IPS-18a (cell line): ENCODE results near the gene GPC6.

Source experiments
- H3K27ac ChIP-seq: one replicate; pipeline ENCODE4 v1.5.1; 2013; ENCODE audit warnings: low read length
- H3K27me3 ChIP-seq: one replicate; pipeline ENCODE4 v1.6.1; 2013; ENCODE audit warnings: mild to moderate bottlenecking, low read length; ENCODE audit not compliant: control insufficient read depth, insufficient read depth
- H3K36me3 ChIP-seq: one replicate; pipeline ENCODE4 v1.6.1; 2013; ENCODE audit warnings: low read depth, low read length; ENCODE audit not compliant: control insufficient read depth
- H3K4me1 ChIP-seq: one replicate; pipeline ENCODE4 v1.6.1; 2013; ENCODE audit warnings: low read depth, low read length; ENCODE audit not compliant: control insufficient read depth
- H3K4me3 ChIP-seq: one replicate; pipeline ENCODE4 v1.5.1; 2013; ENCODE audit warnings: low read length
- H3K9ac ChIP-seq: one replicate; pipeline ENCODE4 v1.6.1; 2013; ENCODE audit warnings: mild to moderate bottlenecking, low read length, moderate library complexity
- H3K9me3 ChIP-seq: one replicate; pipeline ENCODE4 v1.6.1; 2013; ENCODE audit warnings: low read depth, low read length; ENCODE audit not compliant: control insufficient read depth

The GPC6 gene

DNA sequence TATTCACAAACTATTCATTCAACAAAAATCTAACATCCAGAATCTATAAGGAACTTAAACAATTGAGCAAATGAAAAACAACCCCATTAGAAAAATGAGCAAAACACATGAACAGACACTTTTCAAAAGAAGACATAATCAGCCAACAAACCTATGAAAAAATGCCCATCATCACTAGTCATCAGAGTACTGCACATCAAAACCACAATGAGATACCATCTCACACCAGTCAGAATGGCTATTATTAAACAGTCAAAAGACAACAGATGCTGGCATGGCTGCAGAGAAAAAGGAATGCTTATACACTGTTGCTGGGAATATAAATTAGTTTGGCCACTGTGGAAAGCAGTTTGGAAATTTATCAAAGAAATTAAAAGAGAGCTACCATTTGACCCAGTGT is 487.6 kb downstream of the GPC6 start:
- Histone ChIP-seq H3K9me3 (peaks cover 3% of the 10 kb centered on the region), H3K27ac (no peak overlapping the region), H3K27me3 (no peaks in the 10 kb centered on the region), H3K36me3 (no peaks in the 10 kb centered on the region), H3K9ac (no peak overlapping the region), H3K4me1 (no peaks in the 10 kb centered on the region), H3K4me3 (no peak overlapping the region)

DNA sequence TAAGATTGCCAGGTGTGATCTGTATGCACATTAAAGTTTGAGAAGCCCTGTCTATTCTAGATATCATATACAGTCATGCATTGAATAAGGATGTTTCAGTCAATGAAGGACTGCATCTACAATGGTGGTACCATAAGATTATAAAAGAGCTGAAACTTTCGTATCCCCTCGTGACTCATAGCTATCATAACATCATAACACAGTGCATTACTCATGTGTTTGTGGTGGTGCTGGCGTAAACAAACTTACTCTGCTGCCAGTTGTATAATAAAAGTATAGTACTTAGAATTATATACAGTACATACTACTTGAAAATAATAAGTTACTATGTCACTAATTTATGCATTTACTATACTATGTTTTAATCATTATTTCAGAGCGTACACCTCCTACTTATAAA is 489.3 kb downstream of the GPC6 start:
- Histone ChIP-seq H3K4me1 (no peaks in the 10 kb centered on the region), H3K27ac (no peak overlapping the region), H3K9me3 (peaks cover 3% of the 10 kb centered on the region), H3K27me3 (no peaks in the 10 kb centered on the region), H3K4me3 (no peak overlapping the region), H3K9ac (no peak overlapping the region), H3K36me3 (no peaks in the 10 kb centered on the region)

DNA sequence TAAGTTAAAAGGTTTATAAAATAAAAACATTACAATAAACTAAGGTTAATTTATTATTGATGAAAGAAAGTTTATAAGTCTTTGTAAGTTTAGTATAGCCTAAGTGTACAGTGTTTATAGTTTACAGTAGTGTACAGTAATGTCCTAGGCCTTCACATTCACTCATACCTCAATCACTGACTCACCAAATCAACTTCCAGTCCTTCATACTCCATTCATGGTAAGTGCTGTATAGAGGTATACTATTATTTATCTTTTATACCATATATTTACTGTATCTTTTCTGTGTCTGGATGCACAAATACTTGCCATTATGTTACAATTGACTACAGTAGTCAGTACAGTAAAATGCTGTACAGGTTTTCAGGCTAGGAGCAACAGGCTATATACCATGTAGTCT is 490.0 kb downstream of the GPC6 start:
- no peaks in the 10 kb centered on the region for H3K36me3 ChIP-seq
- no peaks in the 10 kb centered on the region for H3K4me1 ChIP-seq
- no peaks in the 10 kb centered on the region for H3K27me3 ChIP-seq
- peaks cover 3% of the 10 kb centered on the region for H3K9me3 ChIP-seq
- H3K9ac ChIP-seq, result no peak overlapping the region
- H3K4me3 ChIP-seq, result no peak overlapping the region
- no peak overlapping the region for H3K27ac ChIP-seq

DNA sequence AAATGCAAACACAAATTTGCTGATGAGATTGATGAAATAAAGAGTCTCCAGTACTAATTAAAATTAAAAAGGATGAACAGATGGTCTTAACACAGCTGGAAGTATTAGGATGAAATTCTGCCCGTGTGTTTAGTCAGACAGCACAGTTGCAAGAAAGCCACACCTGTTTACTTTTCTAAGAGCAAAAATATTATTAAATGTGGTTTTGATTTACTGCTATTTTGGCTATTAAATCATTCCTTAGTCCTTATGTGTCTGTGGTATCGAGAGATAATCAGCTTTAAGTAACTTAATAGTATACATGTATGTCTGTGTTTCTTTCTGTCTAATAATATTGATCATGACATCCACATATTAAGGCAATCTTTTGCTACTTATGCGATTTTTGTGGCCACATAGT is 494.9 kb downstream of the GPC6 start:
- H3K9ac ChIP-seq, result no peak overlapping the region
- H3K36me3 ChIP-seq, result no peaks in the 10 kb centered on the region
- H3K27ac ChIP-seq, result no peak overlapping the region
- no peaks in the 10 kb centered on the region for H3K27me3 ChIP-seq
- H3K9me3 ChIP-seq, result no peaks in the 10 kb centered on the region
- H3K4me3 ChIP-seq, result no peak overlapping the region
- H3K4me1 ChIP-seq, result peaks cover 4% of the 10 kb centered on the region

DNA sequence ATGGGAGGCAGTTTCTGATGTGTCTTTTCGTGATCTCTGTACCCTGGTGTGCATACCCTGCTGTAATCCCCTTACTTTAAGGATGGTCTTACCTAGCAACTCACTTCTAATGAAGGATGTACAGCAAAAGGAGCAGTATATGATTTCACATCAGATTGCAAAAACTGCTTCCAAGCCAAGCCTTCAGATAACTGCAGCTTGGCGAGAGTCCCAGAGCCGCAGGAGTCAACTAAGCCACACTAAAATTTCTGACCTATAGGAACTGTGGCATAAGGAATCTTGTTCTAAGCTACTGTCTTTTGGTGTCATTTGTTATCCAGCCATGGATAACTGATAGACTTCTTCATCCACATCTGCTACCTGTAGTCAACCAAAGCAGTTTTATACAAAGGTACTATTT is 496.7 kb downstream of the GPC6 start:
- Histone ChIP-seq H3K9me3 (no peaks in the 10 kb centered on the region), H3K36me3 (no peaks in the 10 kb centered on the region), H3K9ac (no peak overlapping the region), H3K4me1 (peaks cover 4% of the 10 kb centered on the region), H3K27ac (no peak overlapping the region), H3K4me3 (no peak overlapping the region), H3K27me3 (no peaks in the 10 kb centered on the region)

DNA sequence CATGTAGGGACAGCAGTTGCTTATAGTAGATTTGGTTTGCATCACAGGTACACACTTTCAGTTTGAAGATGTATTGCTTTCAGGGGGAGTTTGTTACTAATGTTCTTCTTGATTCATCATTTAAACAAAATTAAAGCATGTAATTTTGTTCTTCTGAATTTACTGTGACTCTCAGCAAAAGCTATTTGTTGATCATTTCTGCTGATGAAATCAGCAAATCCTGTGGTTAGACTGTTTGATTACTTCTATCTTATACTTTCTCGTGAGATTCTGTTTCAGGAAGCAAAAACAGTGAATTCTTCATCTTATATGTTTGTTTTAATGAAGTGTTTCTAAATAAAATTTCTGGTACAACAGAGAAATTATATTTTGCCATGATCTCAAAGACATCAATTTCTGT is 497.6 kb downstream of the GPC6 start:
- Histone ChIP-seq H3K27me3 (no peaks in the 10 kb centered on the region), H3K36me3 (no peaks in the 10 kb centered on the region), H3K9ac (no peak overlapping the region), H3K4me3 (no peak overlapping the region), H3K4me1 (peaks cover 4% of the 10 kb centered on the region), H3K27ac (no peak overlapping the region), H3K9me3 (no peaks in the 10 kb centered on the region)

DNA sequence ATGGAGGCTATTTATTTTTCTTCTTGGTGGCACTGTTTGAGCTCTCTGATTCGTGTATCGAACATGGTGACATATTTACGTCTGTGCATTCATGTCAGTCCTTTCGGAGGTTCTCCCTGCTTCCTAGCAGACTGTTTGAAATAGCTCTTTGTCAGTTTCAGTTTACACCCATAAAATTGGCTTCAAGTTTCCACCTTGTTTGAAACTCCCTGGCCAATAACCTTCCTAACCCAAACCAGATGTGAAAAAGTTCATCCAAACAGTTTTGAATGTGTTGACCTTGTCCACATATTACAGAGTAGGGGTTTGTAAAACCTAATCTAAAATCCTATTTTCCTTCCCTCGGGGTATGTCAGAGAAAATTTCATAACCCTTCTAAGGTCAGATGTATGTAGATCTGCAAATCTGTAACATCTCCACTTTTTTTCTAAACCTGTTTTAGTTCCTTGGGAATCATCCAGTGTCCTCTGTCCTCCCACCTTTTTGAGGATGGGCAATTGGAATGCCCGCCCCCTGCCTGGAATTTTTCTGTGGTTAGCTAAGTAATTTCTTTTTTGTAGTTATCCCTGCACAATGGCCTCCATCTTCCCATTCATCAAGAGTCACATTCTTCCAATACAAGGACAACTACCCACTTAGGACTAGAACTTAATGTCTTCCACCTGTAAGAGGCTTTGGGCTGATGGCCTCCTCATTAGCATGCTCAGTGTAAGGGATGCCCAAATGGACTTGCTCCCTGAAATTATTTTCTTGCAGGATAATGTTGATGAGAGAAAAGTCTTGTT is 499.8 kb downstream of the GPC6 start:
- Histone ChIP-seq H3K4me3 (no peak overlapping the region), H3K9ac (no peak overlapping the region), H3K36me3 (no peaks in the 10 kb centered on the region), H3K4me1 (peaks cover 4% of the 10 kb centered on the region), H3K9me3 (no peaks in the 10 kb centered on the region), H3K27me3 (no peaks in the 10 kb centered on the region), H3K27ac (no peak overlapping the region)

DNA sequence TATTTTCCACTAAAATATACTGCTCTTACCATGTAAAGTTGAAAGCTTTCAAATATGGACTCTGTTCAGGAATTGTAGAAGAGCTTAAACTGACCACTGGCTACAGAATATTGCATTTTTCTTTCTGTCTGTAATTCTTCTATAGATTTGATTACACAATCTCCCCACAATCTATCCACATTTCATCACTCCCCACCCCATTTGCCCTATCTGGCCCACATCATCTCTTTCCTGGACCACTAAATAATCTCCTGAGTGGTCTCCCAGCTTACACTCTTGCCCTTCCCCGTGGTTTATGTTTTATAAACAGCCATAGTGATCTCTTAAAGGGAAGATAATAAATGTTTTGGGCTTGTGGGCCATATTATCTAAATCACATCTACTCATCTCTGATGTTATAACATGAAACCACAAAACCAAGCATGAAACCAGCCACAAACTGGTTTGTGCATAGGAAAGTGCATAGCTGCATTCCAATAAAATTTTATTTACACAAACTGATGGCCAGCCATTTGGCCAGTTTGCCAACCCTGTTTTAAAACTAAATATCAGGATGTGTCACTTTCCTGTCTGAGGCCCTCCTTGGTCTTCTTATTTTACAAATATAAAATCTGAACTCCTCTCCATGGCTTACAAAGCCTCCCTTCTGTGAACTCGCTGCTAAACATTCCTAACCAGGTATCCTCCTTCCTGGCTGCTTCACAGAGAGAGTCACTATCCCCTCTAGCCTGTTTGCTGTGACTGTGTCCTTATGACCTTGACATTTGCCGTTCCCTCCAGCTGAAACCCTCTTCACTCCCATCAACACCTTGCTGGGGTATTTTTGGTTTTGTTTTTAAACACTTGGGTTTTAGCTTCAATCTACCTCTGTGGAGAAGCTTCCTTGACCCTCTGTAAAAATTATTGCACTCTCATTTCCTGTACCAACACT is 500.9 kb downstream of the GPC6 start:
- H3K9ac ChIP-seq, result no peak overlapping the region
- no peak overlapping the region for H3K4me3 ChIP-seq
- no peaks in the 10 kb centered on the region for H3K36me3 ChIP-seq
- peaks cover 4% of the 10 kb centered on the region for H3K4me1 ChIP-seq
- no peaks in the 10 kb centered on the region for H3K27me3 ChIP-seq
- H3K27ac ChIP-seq, result no peak overlapping the region
- H3K9me3 ChIP-seq, result no peaks in the 10 kb centered on the region

DNA sequence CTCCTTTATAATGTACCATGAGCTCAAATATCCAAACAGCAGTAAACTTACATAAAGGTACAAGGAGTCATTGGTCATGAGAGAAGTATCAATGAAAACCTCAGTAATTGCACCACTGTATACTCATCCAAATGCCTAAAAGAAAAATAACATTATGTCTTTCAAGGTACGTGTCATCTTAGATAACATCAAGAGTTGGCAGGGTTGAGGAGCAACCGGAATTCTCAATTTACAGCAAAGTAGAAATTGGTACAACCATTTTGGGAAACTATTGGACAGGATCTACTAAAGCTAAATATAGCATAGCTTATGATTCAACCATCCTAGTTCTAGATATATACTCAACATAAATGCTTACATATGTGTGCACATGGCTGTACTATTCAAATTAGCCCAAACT is 502.8 kb downstream of the GPC6 start:
- no peaks in the 10 kb centered on the region for H3K9me3 ChIP-seq
- no peak overlapping the region for H3K9ac ChIP-seq
- no peaks in the 10 kb centered on the region for H3K27me3 ChIP-seq
- H3K27ac ChIP-seq, result no peak overlapping the region
- no peaks in the 10 kb centered on the region for H3K36me3 ChIP-seq
- peaks cover 4% of the 10 kb centered on the region for H3K4me1 ChIP-seq
- no peak overlapping the region for H3K4me3 ChIP-seq

DNA sequence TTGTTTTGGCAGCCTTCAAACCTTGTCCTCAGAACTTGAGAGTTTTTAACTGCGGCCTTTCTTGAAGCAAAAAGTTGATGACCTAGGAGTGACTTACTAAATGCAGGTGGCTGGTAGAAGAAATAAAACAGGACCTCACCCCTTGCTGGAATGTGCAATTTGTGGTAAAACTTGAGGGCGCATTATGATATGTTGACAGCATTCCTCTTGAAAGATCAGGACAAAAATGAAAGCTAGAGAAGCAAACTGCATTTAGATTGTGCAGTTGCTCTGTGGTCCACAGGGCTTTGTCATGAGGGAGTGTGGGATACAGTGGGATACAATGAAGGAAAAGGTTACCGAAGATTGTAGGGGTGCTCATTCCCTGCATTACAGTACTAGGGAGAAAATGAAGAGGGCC is 504.2 kb downstream of the GPC6 start:
- no peaks in the 10 kb centered on the region for H3K9me3 ChIP-seq
- H3K27ac ChIP-seq, result no peak overlapping the region
- no peaks in the 10 kb centered on the region for H3K27me3 ChIP-seq
- no peak overlapping the region for H3K9ac ChIP-seq
- H3K4me3 ChIP-seq, result no peak overlapping the region
- peaks cover 4% of the 10 kb centered on the region for H3K4me1 ChIP-seq
- no peaks in the 10 kb centered on the region for H3K36me3 ChIP-seq

DNA sequence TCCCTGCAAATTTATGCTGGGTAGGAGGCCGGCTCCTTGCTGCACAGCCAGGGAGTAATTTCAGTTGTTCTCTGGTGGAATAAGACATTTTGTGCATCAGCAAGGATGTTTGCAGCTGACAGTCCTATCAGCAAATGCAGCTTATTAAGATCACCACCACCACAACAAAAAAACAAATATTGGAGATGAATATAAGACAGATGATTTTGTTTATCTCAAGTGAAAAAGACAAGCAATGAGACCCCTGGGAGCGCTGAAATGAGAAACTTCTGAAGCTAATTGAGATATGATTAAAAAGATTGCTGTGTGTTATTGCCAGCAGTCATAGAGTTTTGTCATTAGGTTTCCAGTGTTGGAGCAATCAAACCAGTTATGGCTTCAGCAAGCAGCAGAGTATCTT is 505.6 kb downstream of the GPC6 start:
- Histone ChIP-seq H3K36me3 (no peaks in the 10 kb centered on the region), H3K27ac (no peak overlapping the region), H3K9me3 (no peaks in the 10 kb centered on the region), H3K27me3 (no peaks in the 10 kb centered on the region), H3K4me1 (no peaks in the 10 kb centered on the region), H3K9ac (no peak overlapping the region), H3K4me3 (no peak overlapping the region)
